SK-N-SH (cell line): Measurements from ENCODE around the gene CCDC177. TPM values are rescaled to one million over a fixed set of nuclear protein-coding genes. Genes with fewer than 3 reads are reported as not detected.

ENCODE experiments used
- CTCF ChIA-PET: fragments of 300-600, 350-600 bp; formaldehyde crosslinking; extraction: SDS; loops from one replicate; lab custom pipeline; 2021; lab: Yijun Ruan, JAX
- POLR2A ChIA-PET: fragments of 350-600 bp; sonication (Branson Sonifier 250); formaldehyde crosslinking; extraction: SDS; loops from one replicate; lab custom pipeline; 2020; ENCODE audit warnings: antibody characterized with exemption, inconsistent platforms; lab: Yijun Ruan, JAX
- DNase-seq: peaks from one replicate; pipeline ENCODE4 v3.0.0; 2012
- H2AFZ ChIP-seq: fragments of 200-600 bp; sonication (generic); 2 replicates; pipeline ENCODE4 v1.8.1; 2016; ENCODE audit warnings: antibody characterized with exemption, mild to moderate bottlenecking, low read depth
- H3F3A ChIP-seq: fragments of 200-600 bp; sonication (generic); replicated peaks from 2 replicates; pipeline ENCODE3; 2016; ENCODE audit warnings: antibody characterized with exemption, mild to moderate bottlenecking; ENCODE audit not compliant: insufficient read depth
- H3K27ac ChIP-seq, 2 experiments: fragments of 200-500 bp in 1 of 2; fragments of 200-600 bp in 1 of 2; sonication (Bioruptor generic) in 1 of 2; sonication (generic), shearing (Covaris generic) in 1 of 2; 2 replicates each; pipeline versions ENCODE4 v1.5.1 to v1.6.1; 2014 to 2016; ENCODE audit warnings: low read depth in 2 of 2, inconsistent platforms in 1 of 2, low read length in 1 of 2, mild to moderate bottlenecking in 1 of 2, mixed read lengths in 1 of 2
- H3K27me3 ChIP-seq: fragments of 200-600 bp; sonication (generic), shearing (Covaris generic); 2 replicates; pipeline ENCODE4 v1.6.1; 2016; ENCODE audit warnings: mixed run types; ENCODE audit not compliant: insufficient read depth
- H3K36me3 ChIP-seq, 2 experiments: fragments of 200-500 bp in 1 of 2; fragments of 200-600 bp in 1 of 2; sonication (Bioruptor generic) in 1 of 2; sonication (generic) in 1 of 2; replicated peaks in 1 of 2; 2 replicates each; pipeline versions ENCODE3 to v1.5.1; 2014 to 2016; ENCODE audit warnings: low read length in 1 of 2, mild to moderate bottlenecking in 1 of 2; ENCODE audit not compliant: insufficient read depth in 2 of 2, control insufficient read depth in 1 of 2
- H3K4me1 ChIP-seq, 2 experiments: fragments of 200-500 bp in 1 of 2; fragments of 200-600 bp in 1 of 2; sonication (Bioruptor generic) in 1 of 2; sonication (generic), shearing (Covaris generic) in 1 of 2; 2 replicates each; pipeline versions ENCODE4 v1.5.1 to v1.6.1; 2014 to 2016; ENCODE audit warnings: low read depth in 1 of 2, low read length in 1 of 2, mixed run types in 1 of 2; ENCODE audit not compliant: insufficient read depth in 2 of 2, control insufficient read depth in 1 of 2
- H3K4me2 ChIP-seq: fragments of 200-600 bp; sonication (generic), shearing (Covaris generic); 2 replicates; pipeline ENCODE4 v1.6.1; 2017; ENCODE audit warnings: mixed run types
- H3K4me3 ChIP-seq, 2 experiments: fragments of 200-500 bp in 1 of 2; fragments of 200-600 bp in 1 of 2; sonication (Bioruptor generic) in 1 of 2; sonication (generic), shearing (Covaris generic) in 1 of 2; 2 replicates each; pipeline versions ENCODE4 v1.5.1 to v1.8.1; 2014 to 2016; ENCODE audit warnings: low read depth in 2 of 2, inconsistent platforms in 1 of 2, low read length in 1 of 2, mild to moderate bottlenecking in 1 of 2, mixed read lengths in 1 of 2, moderate library complexity in 1 of 2
- H3K79me2 ChIP-seq: fragments of 200-600 bp; sonication (generic); 2 replicates; pipeline ENCODE4 v1.8.1; 2017; ENCODE audit warnings: mild to moderate bottlenecking; ENCODE audit not compliant: insufficient read depth
- H3K9ac ChIP-seq: fragments of 200-600 bp; sonication (generic); 2 replicates; pipeline ENCODE4 v1.6.1; 2017; ENCODE audit warnings: mixed run types
- H3K9me2 ChIP-seq: fragments of 200-600 bp; sonication (generic); 2 replicates; pipeline ENCODE4 v1.6.1; 2017; ENCODE audit warnings: mixed run types
- H3K9me3 ChIP-seq: fragments of 200-600 bp; sonication (generic); 2 replicates; pipeline ENCODE4 v1.6.1; 2017; ENCODE audit warnings: mixed run types, mild to moderate bottlenecking, moderate library complexity
- H4K20me1 ChIP-seq: fragments of 200-600 bp; sonication (generic); 2 replicates; pipeline ENCODE4 v1.6.1; 2017; ENCODE audit warnings: mild to moderate bottlenecking, mixed run types; ENCODE audit not compliant: insufficient read depth
- CHD2 ChIP-seq: fragments of 150-350 bp; IDR thresholded peaks from 2 replicates; pipeline ENCODE4 v1.6.1; 2018; ENCODE audit warnings: low read length; ENCODE audit not compliant: partially characterized antibody
- ELF1 ChIP-seq: IDR thresholded peaks from 2 replicates; pipeline ENCODE4 v1.4.0; 2012
- EZH2phosphoT487 ChIP-seq: fragments of 200-600 bp; sonication (generic); IDR thresholded peaks from 2 replicates; pipeline ENCODE4 v1.6.1; 2017; ENCODE audit warnings: low read depth, mixed run types, mild to moderate bottlenecking, antibody characterized with exemption, moderate library complexity, borderline replicate concordance
- JUND ChIP-seq: IDR thresholded peaks from 2 replicates; pipeline ENCODE4 v1.4.0; 2012
- MXI1 ChIP-seq: IDR thresholded peaks from 2 replicates; pipeline ENCODE4 v1.6.1; 2012; ENCODE audit warnings: mild to moderate bottlenecking, low read depth, low read length, improper control_type of control experiment
- RAD21 ChIP-seq: IDR thresholded peaks from 2 replicates; pipeline ENCODE4 v1.6.1; 2012; ENCODE audit warnings: mild to moderate bottlenecking, low read length
- RFX5 ChIP-seq: IDR thresholded peaks from 2 replicates; pipeline ENCODE4 v1.6.1; 2012; ENCODE audit warnings: mild to moderate bottlenecking, improper control_type of control experiment, low read length
- SIN3A ChIP-seq: IDR thresholded peaks from 2 replicates; pipeline ENCODE4 v1.6.1; 2012; ENCODE audit warnings: low read depth, mild to moderate bottlenecking, low read length, moderate library complexity, borderline replicate concordance
- TEAD4 ChIP-seq: IDR thresholded peaks from 2 replicates; pipeline ENCODE4 v1.4.0; 2012; ENCODE audit warnings: mild to moderate bottlenecking, borderline replicate concordance; ENCODE audit not compliant: insufficient read depth
- YY1 ChIP-seq: IDR thresholded peaks from 2 replicates; pipeline ENCODE4 v1.4.0; 2012; ENCODE audit warnings: low read depth, mild to moderate bottlenecking
- WGBS: methylation state at CpG from one replicate; pipeline ENCODE4 v1.1.6; 2017; ENCODE audit warnings: low lambda C conversion rate; 5-methylcytosine and 5-hydroxymethylcytosine counted together
- polyA plus RNA-seq, 3 experiments: library from polyadenylated mRNA; depleted of rRNA; stranded (reverse); fragments of >200 nt; gene quantifications; 2 replicates each; pipeline ENCODE4 v1.2.3, GENCODE V29; 2012
- TF ChIP-seq, protein P1 (sequence below): fragments of 200-600 bp; sonication (generic); IDR thresholded peaks from 2 replicates; pipeline ENCODE4 v1.6.1; 2017; ENCODE audit warnings: antibody characterized with exemption, mild to moderate bottlenecking, moderate library complexity

The CCDC177 gene
- polyA plus RNA-seq, 1 of the 3 experiments (the other 2 are of a cell fraction) = not detected

DNA sequence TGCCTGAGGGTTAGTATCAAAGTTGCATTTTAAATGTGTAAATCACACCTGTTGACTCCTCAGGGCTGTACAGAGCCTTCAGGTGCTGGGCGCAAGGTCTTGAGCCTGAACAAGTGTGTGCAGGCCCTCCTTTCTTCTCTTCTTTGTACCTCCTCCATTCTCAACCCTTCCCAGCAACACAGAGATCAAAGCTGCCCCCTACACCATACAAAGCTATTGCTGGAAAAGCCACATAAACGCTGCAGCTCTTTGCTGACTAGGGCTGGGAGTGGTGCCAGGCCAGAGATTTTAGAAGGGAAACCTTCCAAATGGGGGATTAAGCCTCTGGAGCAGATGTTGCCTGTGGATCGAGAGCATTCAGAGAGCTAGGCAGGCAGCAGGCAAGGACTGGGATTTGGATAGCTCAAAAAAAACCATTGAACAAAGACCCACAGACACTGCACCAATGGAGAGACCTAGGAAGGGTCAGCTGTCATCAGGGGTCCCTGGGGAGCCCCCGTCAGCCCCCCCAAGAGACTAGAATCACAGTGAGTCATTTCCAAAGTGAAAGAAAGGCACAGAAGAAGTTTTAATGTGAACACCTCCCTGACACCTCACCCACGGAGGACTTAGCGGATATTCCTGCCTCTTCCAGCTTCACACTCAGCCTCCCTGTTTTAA is 18.5 kb upstream of the CCDC177 start:
- WGBS = 61% methylated on average over 6 of the region's 6 CpGs
- TF ChIP-seq RFX5 (no peak), SIN3A (no peak), MXI1 (no peak), ELF1 (no peak), RAD21 (no peak)
- H3K27ac ChIP-seq = no peak overlapping the region
- no peak for DNase-seq
- H3K9ac ChIP-seq = no peak overlapping the region
- peaks cover 0 to 3% of the 10 kb centered on the region in 2 experiments; a peak in 2 of 4 replicates for H3K4me1 ChIP-seq
- CTCF ChIA-PET = interaction anchor here (1.0 to 4.6 kb wide), 7 partner anchors 8 to 435 kb away, joined by 3 to 28 read pairs (median 16); partner anchors contain the start of gene CCDC177
- H3K4me2 ChIP-seq = no peak overlapping the region
- H3K36me3 ChIP-seq = no peaks in the 10 kb centered on the region
- no peaks in the 10 kb centered on the region for H3K9me3 ChIP-seq
- no peaks in the 10 kb centered on the region for H3F3A ChIP-seq
- no peaks in the 10 kb centered on the region for H3K79me2 ChIP-seq
- H2AFZ ChIP-seq = no peak overlapping the region
- H3K4me3 ChIP-seq = no peak overlapping the region
- POLR2A ChIA-PET = no interaction called here
- H3K27me3 ChIP-seq = no peaks in the 10 kb centered on the region
- no peaks in the 10 kb centered on the region for H4K20me1 ChIP-seq
- no peaks in the 10 kb centered on the region for H3K9me2 ChIP-seq

DNA sequence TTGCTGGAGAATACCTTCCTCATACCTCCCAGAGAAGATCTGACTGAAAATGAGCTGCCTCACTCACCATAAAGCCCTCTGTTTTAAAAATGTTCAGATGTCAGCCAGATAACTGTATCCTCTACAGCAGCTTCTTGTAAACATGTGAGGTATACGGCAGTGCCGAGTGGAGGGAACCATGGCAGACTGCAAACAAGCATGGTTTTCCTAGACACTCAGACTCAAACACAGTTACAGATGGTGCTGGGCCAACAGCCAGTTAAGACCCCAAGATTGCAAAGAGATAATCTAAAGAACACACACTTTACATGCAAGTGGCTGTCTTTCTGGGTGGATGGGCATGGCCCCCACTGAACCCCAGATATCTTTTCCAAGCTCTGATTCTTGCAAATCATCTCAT is 16.6 kb upstream of the CCDC177 start:
- no peaks in the 10 kb centered on the region for H4K20me1 ChIP-seq
- WGBS = 92% methylated on average over 2 of the region's 2 CpGs
- H3K9me2 ChIP-seq = no peaks in the 10 kb centered on the region
- no peak overlapping the region for H3K4me2 ChIP-seq
- H3K79me2 ChIP-seq = no peaks in the 10 kb centered on the region
- H3K36me3 ChIP-seq = no peaks in the 10 kb centered on the region
- ChIA-PET CTCF (interaction anchor here (0.7 to 4.6 kb wide), 5 partner anchors 10 to 135 kb away, joined by 3 to 28 read pairs (median 16); partner anchors contain the start of gene CCDC177), POLR2A (no interaction called here)
- H3K27ac ChIP-seq = no peak overlapping the region
- H3K9me3 ChIP-seq = no peaks in the 10 kb centered on the region
- no peak overlapping the region for H2AFZ ChIP-seq
- H3K4me3 ChIP-seq = no peak overlapping the region
- no peaks in the 10 kb centered on the region for H3F3A ChIP-seq
- TF ChIP-seq CHD2 = no peak
- TF ChIP-seq EZH2phosphoT487 = no peak
- TF ChIP-seq ELF1 = no peak
- TF ChIP-seq RAD21 = no peak
- TF ChIP-seq TEAD4 = no peak
- no peak for TF ChIP-seq YY1
- TF ChIP-seq JUND = no peak
- TF ChIP-seq, protein P1, sequence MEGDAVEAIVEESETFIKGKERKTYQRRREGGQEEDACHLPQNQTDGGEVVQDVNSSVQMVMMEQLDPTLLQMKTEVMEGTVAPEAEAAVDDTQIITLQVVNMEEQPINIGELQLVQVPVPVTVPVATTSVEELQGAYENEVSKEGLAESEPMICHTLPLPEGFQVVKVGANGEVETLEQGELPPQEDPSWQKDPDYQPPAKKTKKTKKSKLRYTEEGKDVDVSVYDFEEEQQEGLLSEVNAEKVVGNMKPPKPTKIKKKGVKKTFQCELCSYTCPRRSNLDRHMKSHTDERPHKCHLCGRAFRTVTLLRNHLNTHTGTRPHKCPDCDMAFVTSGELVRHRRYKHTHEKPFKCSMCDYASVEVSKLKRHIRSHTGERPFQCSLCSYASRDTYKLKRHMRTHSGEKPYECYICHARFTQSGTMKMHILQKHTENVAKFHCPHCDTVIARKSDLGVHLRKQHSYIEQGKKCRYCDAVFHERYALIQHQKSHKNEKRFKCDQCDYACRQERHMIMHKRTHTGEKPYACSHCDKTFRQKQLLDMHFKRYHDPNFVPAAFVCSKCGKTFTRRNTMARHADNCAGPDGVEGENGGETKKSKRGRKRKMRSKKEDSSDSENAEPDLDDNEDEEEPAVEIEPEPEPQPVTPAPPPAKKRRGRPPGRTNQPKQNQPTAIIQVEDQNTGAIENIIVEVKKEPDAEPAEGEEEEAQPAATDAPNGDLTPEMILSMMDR = no peak
- H3K9ac ChIP-seq = no peak overlapping the region
- DNase-seq = no peak
- H3K27me3 ChIP-seq = no peaks in the 10 kb centered on the region
- peaks cover 0 to 3% of the 10 kb centered on the region in 2 experiments; a peak in 2 of 4 replicates for H3K4me1 ChIP-seq
